Stimulated activated CD8-positive, alpha-beta memory T cell treated with anti-CD3 and anti-CD28 coated beads, Interleukin-4, amount 100 ng/mL, for 1 hour (primary cell): ENCODE data around the gene ALKBH7.
"Not testable (repeated sequence)": the region's sequence is repeated elsewhere in the genome, so short reads cannot be mapped to it uniquely, and the experiment has no call there.

Source experiments
- DNase-seq, 2 donors: peaks; one replicate each; pipeline ENCODE4 v3.0.0-alpha.2; 2020; ENCODE audit warnings: low read depth in 2 of 2, low spot score in 1 of 2

Gene ALKBH7

DNA sequence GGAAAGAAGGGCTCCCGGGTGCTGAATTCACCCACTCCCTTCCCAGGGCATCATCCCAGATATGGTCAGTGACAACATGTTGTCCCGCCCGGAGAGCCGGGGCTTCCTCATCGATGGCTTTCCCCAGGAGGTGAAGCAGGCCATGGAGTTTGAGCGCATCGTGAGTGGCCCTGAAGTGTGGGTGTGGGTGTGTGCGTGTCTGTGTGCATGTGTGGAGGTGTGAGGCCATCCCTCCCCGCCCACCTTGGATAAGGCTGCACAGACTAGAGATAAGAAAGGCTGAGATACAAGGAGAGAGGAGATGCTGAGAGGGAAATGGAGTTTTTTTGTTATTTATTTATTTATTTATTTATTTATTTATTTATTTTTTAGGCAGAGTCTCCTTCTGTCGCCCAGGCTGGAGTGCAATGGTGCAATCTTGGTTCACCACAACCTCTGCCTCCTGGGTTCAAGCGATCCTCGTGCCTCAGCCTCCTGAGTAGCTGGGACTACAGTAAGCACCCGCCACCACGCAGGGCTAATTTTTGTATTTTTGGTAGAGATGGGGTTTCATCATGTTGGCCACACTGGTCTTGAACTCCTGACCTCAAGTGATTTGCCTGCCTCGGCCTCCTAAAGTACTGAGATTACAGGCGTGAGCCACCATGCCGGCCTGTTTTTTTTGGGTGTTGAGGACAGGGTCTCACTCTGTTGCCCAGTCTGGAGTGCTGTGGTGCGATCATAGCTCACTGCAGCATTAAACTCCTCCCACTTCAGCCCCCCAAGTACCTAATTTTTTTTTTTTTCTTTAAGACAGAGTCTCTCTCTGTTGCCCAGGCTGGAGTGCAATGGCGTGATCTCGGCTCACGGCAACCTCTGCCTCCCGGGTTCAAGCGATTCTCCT, 27.7 kb downstream of the ALKBH7 start:
- DNase-seq, result not testable (repeated sequence)

DNA sequence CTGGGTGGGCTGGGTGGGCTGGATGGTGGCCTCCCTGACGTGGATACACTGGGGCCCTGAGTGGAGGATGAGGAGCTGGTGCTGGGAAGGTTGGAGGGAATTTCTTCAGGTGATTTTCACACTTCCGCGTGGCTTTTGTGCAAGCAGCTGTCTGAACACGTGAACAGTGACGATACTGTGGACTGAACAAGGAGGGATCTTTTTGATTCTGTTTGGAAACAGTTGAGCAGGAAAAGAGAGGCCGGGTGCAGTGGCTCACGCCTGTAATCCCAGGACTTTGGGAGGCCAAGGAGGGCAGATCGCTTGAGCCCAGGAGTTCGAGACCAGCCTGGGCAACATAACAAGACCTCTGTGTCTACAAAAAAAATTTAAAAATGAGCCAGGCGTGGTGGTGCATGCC, 29.5 kb downstream of the ALKBH7 start:
- no peak for DNase-seq

GRCh38 chr19:6402837-6403608, 30.4 kb downstream of the ALKBH7 start:
- DNase-seq, result no peak

GRCh38 chr19:6406401-6406800, 33.8 kb downstream of the ALKBH7 start:
- DNase-seq, result no peak

- DNase-seq, result no peak
Observed at GRCh38 chr19:6409346-6409745, 36.8 kb downstream of the ALKBH7 start.

DNA sequence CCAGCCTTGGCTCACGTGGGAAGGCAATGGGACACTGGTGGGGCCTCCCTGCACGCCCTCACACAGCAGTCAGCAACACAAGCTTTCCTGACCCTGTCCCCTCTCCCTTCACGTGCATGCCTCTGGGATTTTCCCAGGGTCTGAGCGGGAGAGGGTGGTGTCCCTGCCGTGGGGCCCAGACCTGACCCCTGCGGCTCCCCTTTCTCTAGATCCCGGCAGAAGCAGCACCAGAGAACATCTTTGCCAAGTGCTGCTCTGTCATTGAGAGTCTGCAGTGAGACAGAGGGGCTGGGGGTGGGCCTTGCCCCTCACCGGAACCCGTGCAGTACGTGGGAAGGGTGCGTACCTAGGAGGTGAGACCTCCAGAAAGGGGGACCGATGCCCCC, 39.5 kb downstream of the ALKBH7 start:
- no peak for DNase-seq

DNA sequence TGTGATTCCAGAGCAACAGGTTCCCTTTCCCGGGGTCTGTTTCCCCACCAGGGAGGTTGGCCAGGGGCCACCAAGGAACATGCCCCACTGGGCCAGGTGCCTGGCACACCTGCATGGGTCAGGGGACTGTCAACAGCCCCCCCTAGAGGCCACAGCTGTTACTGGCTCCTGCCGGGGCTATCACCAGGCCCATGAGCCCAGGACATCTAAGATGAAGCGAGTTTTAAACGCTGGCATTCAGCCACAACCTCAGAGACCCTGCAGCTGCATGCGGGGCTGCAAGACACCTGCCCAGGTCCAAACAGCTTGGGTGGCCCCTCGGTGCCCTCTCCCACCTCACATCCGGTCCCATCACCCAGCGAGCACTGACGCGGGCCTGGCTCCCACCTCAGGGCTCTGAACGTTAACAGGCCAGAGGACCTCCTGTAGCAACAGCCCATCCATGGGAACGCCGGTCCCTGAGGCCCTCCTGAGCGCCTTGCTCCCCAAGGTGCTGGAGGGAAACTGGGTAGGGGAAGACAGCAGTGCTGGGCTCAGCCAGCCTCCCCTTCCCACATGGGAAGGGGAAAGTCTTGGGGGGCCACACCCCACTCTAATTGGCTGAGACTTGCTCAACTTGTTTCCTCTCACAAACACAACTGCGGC, 40.0 kb downstream of the ALKBH7 start:
- peak in 1 of 2 donors; percentile 27 for DNase-seq

DNA sequence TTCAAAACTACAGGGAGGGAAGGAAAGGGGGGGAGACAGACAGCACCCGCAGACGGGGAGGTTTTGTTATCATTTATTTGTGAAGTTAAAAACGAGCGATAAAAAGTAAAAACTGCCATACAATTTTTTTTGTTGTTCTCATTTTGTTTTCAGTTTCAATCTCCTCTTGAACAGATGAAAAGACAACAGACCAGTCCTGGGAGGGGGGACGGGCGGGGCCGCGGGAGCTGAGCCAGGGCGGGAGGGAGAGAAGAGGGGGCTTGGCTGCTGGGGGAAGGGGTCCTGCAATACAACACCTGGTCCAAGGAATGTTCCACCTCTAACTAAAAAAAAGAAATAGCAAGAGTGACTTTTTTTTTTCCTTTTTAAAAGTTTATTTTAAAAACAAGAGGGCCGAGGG, 40.7 kb downstream of the ALKBH7 start:
- no peak for DNase-seq

DNA sequence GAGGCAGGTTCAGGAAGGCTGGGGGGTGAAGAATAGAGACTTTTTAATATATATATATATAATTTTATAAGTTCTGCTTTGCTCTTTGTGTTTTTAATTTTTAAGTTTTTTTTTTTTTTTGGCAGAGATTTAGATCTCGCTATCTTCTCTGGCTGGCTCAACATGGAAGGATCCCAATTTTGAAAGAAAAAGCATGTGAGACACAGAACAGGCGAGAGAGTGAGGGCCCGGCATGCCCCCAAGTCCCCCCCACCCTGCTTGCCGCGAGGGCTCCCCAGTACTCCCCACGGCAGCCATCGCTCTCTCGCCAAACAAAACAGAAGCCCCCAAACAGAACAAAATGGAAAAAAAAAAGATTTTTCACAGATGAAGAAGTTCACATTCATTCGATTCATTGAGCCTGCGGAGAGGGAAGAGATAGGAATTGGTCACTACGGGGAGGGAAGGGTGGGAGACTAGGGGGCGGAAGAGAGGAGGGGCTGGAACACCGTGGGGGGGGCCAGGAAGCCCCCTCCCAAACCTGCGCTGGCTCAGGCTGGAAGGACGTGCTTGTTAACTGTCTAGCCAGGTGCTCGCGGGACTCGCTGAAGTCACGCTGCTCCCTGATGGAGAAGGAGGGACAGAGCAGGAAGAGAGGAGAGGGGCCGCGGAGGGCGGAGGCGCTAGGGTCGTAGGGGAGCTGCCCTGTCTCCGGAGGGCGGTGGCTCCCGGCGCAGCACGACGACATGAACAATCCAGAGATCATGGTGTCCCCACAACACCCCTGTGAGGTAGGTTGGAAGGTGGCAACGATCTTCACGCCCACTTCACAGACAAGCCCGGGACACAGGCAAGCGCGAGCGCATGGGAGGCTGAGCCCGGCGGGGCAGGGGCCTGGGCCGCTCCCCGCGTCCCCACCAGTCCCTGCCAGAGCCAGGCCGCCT, 41.4 kb downstream of the ALKBH7 start:
- no peak for DNase-seq

GRCh38 chr19:6414793-6415590, 42.4 kb downstream of the ALKBH7 start:
- no peak for DNase-seq

DNA sequence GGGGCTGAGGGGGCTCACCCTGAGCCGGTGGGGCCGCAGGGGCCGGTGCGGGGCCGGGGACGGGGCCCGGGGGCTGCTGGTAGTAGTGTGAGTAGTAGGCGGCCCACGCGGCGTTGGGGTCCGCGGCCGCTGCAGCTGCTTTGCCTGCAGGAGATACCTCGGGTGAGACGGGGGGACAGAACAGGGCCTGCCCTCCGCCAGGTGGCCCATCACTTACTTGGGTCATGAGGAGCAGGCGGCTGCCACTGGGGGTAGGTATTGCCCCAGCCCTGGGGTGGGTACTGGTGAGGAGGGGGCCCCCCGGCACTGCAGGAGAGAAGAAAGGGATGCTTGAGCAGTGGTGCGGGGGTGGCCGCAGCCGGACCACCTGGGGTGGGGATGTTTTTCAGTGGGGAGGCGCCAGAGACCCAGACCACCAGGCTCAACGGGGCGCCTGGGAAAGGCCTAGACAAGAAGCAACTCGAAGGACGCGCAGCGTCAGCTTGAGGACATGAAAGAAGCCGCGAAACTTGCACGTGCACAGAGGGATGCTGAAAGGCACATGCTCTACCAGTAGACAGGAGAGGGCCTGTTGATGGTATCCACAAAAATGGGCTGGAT, 43.1 kb downstream of the ALKBH7 start:
- DNase-seq, result no peak

DNA sequence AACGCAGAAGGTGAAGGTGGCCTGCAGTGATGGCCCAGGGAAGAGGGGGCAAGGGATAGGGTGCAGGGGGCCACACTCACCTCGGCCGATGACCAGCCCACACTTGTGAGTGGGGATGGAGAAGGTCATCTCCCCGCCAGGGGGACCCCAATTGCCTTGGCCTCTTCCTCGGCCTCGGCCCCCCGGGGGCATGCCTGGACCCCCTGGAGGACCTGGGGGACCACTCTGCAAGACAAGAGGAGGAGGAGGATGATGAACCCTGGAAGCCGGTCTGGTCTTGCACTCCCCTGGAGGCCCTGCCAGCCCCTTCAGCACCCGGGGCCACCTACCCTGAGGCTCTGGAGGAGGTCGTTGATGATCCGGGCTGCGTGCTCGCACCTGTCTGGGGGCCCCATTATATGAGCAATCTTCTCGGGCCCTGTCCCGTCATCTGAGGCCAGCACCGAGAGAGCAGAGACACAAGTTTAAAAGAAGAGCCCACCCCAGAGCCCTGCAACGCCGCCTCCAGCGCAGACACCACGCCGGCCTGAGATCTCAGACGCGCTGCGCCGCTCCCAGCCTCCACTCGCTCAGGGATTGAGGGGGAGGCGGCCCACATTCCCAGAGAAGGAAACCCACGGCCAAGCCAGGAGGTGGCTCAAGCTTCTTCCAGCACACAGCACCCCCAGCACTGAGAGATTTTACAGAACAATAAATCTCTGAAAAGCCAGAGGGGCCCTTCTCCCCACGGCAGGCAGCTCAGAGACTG, 44.2 kb downstream of the ALKBH7 start:
- no peak for DNase-seq

- no peak for DNase-seq
Observed at GRCh38 chr19:6417713-6418561, 45.3 kb downstream of the ALKBH7 start.

DNA sequence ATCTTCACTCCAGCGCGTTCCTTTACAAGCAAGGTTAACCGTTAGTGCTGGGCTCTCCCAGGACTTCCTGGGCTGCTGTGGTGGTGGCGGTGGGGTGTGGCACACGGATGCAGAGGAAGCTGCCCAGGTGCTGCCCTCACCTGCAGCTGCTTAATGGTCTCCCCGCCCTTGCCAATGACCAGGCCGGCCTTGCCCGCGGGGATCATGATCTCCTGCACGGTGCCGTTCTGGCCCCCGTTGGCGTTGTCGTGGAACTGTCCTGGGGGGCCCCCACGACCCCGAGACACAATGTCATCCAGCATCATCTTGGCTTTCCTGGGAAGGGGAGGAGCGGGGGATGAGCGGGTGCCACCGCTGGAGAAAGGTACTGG, 46.0 kb downstream of the ALKBH7 start:
- DNase-seq, result no peak

GRCh38 chr19:6421075-6422014, 48.8 kb downstream of the ALKBH7 start:
- no peak for DNase-seq

DNA sequence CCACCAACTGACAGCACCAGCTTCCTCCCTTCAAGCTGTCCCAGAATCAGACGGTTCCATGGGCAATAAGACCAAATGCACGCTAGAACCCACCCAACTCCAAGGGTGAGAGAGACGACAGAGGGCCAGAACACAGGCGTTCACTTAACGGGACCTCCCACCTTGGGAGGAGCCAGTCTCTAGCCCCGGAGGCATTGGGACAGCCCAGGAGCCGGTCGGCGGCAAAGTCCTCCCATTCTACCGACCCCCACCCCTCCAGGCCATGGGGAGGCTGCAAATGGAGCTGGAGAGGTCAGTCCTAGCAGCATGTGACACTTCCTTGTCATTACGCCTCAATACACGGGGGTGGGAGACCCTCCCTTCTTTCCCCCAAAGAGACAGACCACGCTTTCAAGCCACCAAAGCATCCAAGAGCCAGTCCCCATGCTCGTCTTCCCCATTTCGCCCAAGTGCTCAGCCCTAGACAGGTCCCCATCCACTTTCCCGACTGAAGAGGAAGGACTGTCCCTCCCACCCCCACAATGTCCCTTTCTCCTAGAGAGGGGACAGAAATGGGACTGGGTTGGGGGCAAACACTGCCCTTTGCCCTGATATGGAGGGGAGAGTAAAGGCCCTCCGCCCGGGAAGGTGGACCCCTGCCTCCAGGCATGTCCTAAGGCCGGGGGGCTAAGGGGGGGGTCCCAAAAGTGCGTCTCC, 51.1 kb downstream of the ALKBH7 start:
- DNase-seq, result no peak
